Esophagus squamous epithelium (tissue), 4 donors: ENCODE results near the gene DOK4.

Experiments
- POLR2A ChIP-seq, 4 donors: fragments of 450-650 bp; IDR thresholded peaks; one replicate each; pipeline ENCODE4 v1.6.1; 2017; ENCODE audit warnings: antibody characterized with exemption in 4 of 4, mild to moderate bottlenecking in 4 of 4, moderate library complexity in 3 of 4
- TF ChIP-seq, protein P1 (sequence below), 6 experiments: fragments of 450-650 bp in 4 of 6; fragments of 200-600 bp in 2 of 6; sonication (generic) in 2 of 6; IDR thresholded peaks; one replicate each; pipeline ENCODE4 v1.5.1; 2016 to 2019; ENCODE audit warnings: antibody characterized with exemption in 6 of 6, mild to moderate bottlenecking in 4 of 6, moderate library complexity in 4 of 6

DNA sequence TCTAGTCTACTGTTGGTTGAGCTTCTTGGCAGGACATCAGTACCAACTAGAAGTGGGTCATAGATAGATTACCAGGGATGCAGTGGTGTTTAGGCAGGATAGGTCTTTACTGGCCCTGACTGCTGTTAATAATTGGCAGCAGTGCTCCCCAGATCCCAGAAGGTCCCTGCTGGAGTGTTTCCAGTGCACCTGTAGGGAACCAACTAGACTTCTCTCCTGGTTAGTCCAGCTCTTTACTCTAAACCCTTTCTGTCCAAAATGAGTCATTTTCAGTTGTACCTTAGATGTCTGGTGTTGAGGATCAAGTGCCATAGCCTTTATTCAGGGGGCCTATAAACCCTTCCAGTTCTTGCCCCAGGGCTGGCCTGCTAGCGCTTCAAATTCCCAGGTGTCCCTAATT lies 15.1 kb downstream of the DOK4 start:
- TF ChIP-seq, protein P1, sequence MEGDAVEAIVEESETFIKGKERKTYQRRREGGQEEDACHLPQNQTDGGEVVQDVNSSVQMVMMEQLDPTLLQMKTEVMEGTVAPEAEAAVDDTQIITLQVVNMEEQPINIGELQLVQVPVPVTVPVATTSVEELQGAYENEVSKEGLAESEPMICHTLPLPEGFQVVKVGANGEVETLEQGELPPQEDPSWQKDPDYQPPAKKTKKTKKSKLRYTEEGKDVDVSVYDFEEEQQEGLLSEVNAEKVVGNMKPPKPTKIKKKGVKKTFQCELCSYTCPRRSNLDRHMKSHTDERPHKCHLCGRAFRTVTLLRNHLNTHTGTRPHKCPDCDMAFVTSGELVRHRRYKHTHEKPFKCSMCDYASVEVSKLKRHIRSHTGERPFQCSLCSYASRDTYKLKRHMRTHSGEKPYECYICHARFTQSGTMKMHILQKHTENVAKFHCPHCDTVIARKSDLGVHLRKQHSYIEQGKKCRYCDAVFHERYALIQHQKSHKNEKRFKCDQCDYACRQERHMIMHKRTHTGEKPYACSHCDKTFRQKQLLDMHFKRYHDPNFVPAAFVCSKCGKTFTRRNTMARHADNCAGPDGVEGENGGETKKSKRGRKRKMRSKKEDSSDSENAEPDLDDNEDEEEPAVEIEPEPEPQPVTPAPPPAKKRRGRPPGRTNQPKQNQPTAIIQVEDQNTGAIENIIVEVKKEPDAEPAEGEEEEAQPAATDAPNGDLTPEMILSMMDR (IDR thresholded peaks at IDR 0.05), result no peak
- TF ChIP-seq POLR2A (IDR thresholded peaks at IDR 0.05), result no peak
